KBM-7 (cell line): ENCODE data around the gene TNRC6A.
"Not testable (repeated sequence)": the region's sequence is repeated elsewhere in the genome, so short reads cannot be mapped to it uniquely, and the experiment has no call there.

ENCODE experiments used
- DNase-seq: peaks from one replicate; pipeline ENCODE4 v3.0.0-alpha.2; 2015
- in situ Hi-C: fragments of 300-500 bp; cut with MboI; formaldehyde crosslinking; loops from 2 replicates; pipeline ENCODE4 v1.14.3; 2020; ENCODE audit warnings: low sequenced_read_pairs, low pct_unique_long_range_greater_than_20kb, mixed read lengths

TNRC6A gene

DNA sequence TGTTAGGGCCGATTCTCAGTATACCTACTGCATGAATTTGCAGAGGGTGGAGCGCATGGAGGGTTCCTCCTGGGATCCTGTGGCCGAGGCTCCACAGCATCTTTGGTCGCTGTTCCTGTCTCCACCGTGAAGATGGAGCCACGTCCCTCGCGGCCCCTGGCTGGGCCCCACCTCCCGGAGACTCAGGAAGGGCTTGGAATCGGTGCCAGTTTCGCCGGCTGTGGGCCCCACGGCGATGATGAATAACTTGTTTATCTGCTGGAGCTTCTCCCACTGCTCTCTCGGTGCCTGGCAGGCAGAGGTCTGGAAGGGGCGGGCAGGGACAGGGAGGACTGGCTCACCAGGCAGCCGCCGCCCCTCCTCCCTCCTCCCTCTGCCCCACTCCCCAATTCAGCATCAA is 124.4 kb downstream of the TNRC6A start:
- in situ Hi-C loops: no loop called here
- DNase-seq: no peak

DNA sequence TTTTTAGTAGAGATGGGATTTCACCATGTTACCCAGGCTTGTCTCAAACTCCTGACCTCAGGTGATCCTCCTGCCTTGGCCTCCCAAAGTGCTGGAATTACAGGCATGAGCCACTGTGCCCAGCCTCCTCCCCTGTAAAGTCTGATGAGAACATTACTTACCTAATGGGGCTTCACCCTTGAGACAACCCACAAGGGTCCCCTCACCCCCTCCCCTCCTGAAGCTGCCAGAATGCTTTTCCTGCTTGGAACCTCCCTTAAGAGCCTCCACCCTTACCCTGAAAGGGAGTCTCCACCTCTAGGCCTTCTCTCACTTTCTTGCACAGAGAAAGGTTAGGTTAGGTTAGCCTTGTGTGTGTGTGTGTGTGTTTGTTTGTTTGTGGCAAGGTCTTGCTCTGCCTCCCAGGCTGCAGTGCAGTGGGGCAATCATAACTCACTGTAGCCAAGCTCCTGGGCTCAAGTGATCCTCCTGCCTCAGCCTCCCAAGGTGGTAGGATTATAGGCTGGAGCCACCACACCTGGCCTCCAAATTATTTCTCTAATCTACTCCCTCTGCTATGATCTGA is 125.2 kb downstream of the TNRC6A start:
- in situ Hi-C loops: no loop called here
- no peak for DNase-seq

- DNase-seq: no peak
- in situ Hi-C loops: no loop called here
Observed at GRCh38 chr16:24855678-24856077, 126.2 kb downstream of the TNRC6A start.

GRCh38 chr16:24856871-24857270 is 127.4 kb downstream of the TNRC6A start:
- in situ Hi-C loops, DNase-seq: not testable (repeated sequence)

- in situ Hi-C loops: no loop called here
- peak; percentile 75 for DNase-seq
Observed at GRCh38 chr16:24858219-24859041, 129.0 kb downstream of the TNRC6A start.

- DNase-seq: no peak
- in situ Hi-C loops: no loop called here
Observed at GRCh38 chr16:24861461-24861860, 132.0 kb downstream of the TNRC6A start.

- in situ Hi-C loops: no loop called here
- DNase-seq: no peak
Observed at GRCh38 chr16:24863582-24864437, 134.4 kb downstream of the TNRC6A start.

DNA sequence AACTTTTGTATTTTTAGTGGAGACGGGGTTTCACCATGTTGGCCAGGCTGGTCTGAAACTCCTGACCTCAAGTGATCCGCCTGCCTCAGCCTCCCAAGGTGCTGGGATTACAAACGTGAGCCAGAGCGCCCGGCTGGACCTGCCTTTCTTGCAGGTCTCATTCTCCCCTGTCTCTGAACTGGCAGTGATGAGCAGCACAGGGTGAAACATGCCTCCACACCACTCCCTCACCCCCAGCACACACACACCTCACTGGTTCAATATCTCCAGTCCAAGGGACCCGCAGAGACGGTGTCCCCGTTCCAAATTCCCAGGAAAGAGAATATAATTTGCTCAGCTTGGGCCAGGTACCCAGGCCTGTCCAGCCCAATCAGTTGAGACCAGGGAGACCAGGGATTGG is 139.6 kb downstream of the TNRC6A start:
- in situ Hi-C loops: no loop called here
- no peak for DNase-seq

GRCh38 chr16:24871891-24872290 is 142.4 kb downstream of the TNRC6A start:
- no peak for DNase-seq
- in situ Hi-C loops: no loop called here

DNA sequence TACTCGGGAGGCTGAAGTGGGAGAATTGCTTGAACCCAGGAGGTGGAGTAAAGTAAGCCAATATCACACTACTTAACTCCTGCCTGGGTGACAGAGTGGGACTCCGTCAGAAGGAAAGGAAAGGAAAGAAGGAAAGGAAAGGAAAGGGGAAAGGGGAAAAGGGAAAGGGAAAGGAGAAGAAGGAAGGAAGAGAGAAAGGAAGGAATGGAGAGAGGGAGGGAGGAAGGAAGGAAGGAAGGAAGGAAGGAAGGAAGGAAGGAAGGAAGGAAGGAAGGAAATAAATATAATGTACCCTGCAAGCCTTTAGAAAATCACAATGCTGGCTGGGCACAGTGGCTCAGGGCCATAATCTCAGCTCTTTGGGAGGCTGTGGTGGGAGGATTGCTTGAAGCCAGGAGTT is 143.6 kb downstream of the TNRC6A start:
- DNase-seq: no peak
- in situ Hi-C loops: no loop called here

GRCh38 chr16:24875466-24875865 is 146.0 kb downstream of the TNRC6A start:
- no peak for DNase-seq
- in situ Hi-C loops: no loop called here
